ENCODE measurements around the gene ZDHHC18.

ZDHHC18 gene, protein sequence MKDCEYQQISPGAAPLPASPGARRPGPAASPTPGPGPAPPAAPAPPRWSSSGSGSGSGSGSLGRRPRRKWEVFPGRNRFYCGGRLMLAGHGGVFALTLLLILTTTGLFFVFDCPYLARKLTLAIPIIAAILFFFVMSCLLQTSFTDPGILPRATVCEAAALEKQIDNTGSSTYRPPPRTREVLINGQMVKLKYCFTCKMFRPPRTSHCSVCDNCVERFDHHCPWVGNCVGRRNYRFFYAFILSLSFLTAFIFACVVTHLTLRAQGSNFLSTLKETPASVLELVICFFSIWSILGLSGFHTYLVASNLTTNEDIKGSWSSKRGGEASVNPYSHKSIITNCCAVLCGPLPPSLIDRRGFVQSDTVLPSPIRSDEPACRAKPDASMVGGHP

DNA sequence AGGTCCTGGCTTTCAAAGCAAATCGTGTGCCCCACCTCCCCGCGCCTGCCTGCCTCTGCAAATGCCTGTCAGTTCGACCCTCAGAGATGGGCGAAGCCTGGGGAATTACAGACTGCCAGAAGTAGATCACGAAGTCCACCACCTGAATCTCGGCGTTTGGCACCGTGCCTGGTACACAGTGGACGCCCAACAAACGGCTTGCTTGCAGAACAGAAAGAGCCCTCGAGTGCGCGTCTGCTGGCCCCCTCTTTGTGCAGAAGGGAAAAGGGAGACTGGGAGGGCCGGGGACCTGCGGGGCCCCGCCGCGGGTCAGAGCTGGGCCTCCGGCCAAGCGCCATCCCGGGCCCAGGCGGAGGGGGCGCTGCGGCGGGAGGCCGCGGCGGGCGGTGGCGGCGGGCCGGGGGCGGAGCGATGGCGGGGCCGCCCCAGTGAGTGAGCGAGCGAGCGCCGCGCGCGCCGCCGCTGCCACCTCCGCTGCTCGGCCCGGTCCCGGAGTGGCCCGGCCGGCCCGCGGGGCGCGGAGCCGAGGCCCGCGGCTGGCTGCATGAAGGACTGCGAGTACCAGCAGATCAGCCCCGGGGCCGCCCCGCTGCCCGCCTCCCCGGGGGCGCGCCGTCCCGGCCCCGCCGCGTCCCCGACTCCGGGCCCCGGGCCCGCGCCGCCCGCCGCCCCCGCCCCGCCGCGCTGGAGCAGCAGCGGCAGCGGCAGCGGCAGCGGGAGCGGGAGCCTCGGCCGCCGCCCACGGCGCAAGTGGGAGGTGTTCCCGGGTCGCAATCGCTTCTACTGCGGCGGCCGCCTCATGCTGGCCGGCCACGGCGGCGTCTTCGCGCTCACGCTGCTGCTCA, at the start of gene ZDHHC18:
ZDHHC18 (plus strand) TSS at position 428 of the 845 bp plus-strand sequence; CDS start at position 545, 117 bp downstream.
- peak; percentile 34 for DNase-seq

DNA sequence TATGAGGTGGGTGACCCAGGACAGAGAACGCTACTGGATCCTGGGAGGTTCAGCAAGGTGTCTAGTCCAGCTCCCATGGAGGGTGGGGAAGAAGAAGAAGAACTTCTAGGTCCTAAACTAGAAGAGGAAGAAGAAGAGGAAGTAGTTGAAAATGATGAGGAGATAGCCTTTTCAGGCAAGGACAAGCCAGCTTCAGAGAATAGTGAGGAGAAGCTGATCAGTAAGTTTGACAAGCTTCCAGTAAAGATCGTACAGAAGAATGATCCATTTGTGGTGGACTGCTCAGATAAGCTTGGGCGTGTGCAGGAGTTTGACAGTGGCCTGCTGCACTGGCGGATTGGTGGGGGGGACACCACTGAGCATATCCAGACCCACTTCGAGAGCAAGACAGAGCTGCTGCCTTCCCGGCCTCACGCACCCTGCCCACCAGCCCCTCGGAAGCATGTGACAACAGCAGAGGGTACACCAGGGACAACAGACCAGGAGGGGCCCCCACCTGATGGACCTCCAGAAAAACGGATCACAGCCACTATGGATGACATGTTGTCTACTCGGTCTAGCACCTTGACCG, 47.3 kb upstream of the ZDHHC18 start:
- no peak for DNase-seq

DNA sequence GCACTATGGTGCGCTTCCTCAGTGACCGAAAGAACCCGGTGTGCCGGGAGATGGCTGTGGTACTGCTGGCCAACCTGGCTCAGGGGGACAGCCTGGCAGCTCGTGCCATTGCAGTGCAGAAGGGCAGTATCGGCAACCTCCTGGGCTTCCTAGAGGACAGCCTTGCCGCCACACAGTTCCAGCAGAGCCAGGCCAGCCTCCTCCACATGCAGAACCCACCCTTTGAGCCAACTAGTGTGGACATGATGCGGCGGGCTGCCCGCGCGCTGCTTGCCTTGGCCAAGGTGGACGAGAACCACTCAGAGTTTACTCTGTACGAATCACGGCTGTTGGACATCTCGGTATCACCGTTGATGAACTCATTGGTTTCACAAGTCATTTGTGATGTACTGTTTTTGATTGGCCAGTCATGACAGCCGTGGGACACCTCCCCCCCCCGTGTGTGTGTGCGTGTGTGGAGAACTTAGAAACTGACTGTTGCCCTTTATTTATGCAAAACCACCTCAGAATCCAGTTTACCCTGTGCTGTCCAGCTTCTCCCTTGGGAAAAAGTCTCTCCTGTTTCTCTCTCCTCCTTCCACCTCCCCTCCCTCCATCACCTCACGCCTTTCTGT, 46.0 kb upstream of the ZDHHC18 start:
- DNase-seq, result no peak

DNA sequence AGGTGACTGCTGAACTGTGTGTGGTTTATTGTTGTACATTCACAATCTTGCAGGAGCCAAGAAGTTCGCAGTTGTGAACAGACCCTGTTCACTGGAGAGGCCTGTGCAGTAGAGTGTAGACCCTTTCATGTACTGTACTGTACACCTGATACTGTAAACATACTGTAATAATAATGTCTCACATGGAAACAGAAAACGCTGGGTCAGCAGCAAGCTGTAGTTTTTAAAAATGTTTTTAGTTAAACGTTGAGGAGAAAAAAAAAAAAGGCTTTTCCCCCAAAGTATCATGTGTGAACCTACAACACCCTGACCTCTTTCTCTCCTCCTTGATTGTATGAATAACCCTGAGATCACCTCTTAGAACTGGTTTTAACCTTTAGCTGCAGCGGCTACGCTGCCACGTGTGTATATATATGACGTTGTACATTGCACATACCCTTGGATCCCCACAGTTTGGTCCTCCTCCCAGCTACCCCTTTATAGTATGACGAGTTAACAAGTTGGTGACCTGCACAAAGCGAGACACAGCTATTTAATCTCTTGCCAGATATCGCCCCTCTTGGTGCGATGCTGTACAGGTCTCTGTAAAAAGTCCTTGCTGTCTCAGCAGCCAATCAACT, 45.2 kb upstream of the ZDHHC18 start:
- DNase-seq, result no peak

DNA sequence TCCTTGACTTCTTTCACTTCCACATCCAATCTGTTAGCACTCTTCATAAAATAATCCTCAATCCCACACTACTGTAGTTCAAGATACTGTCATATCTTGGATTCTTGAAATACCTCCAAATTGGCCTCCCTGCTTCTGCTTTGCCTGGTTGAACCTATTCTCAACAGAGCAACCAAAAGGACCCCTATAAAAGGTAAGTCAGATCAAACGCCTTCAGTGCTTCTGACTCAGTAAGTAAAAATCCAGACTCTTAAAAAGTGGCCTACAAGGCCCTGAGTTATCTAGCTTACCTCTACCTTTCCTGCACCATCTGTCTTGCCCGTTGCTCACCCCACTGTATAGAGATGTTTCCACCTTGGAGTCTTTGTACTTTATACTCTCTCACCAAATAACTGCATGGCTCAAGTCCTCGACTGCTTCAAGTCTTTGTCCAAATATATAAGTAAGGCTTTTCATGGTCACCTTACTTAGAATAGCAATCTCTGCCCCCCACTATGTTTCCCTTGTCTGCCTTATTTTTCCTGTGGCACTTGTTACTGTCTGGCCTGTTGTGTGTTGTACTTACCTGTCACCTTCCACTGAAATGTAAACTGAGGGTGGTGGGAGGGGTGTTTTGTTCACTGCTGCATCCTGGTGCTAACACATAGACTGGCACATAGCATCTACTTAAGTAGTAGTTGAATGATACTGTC, 43.8 kb upstream of the ZDHHC18 start:
- DNase-seq, result peak; percentile 22

DNA sequence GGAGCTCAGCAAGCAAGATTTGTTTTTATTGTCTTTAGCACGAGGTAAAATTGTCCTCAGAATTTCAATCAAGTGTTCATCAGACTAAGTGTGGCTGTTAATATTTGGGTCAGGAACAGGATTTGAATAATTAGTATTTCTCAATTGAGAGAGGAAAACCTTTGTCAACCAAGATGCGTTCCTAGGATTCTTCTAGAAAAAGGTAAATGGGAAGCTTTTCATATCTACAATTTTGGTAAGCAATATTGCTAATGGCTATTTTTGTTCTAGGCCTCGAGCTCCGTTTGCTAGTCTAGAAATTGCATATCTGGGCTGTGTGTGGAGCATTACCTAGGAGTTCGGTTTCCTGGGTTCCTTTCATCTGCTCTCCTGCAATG, 42.9 kb upstream of the ZDHHC18 start:
- no peak for DNase-seq

DNA sequence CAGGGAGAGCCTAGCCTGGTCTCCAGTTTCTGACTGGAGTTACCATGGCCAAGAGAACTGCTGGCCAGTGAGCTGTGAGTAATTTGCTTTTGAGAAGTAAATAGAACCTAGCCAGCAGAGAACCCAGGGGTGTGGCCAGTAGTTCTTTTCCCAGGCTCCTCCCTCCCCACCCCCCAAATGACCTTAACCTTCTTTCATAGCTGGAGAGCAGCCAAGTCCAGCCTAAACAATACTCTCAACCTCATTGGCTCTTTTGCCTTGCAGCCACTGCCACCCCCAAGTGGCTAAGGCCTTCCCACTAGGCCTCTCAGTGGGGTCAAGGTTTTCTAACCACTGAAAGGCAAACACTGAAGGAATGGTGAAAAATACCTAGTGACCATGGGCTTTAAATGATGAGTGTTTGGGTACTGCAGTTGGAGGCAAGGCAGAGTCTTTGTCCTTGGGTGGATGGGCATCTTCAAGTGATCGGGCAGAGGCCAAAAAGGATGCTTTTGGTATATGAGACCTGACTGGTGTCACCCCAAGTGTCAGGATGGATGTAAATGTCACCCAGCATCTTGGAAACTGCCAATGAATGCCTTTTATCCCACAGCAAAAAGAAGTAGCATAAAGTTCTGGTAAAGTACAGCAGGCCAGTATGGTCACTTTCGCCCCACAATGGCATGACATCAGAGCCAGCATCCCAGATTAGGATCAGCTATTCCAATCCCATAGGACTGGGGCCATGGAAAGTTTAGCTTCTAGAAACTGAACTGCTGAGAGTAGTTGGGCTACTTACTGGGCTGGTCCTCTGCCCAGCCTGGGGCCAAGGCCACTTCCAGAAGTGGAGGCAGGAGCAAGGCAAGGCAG, 42.2 kb upstream of the ZDHHC18 start:
- DNase-seq, result peak; percentile 33

DNA sequence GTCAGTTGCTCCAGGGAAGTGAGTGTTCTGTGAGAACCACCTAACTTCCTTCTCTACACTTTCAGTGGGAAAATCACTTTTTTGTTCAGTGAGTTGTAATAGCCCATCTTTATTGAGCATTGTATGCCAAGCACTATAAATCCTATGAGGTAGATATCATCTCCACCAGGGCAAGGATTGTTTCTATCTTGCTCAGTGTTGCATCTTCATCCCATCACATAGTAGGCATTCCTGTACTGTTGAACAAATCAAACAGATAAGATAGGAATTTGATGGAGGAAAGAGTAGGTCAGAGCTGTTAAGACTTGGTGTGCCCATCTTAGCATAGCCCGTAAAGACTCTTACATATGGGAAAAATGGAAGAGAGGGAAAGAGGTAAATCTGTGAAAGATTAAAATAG, 41.6 kb upstream of the ZDHHC18 start:
- DNase-seq, result no peak

DNA sequence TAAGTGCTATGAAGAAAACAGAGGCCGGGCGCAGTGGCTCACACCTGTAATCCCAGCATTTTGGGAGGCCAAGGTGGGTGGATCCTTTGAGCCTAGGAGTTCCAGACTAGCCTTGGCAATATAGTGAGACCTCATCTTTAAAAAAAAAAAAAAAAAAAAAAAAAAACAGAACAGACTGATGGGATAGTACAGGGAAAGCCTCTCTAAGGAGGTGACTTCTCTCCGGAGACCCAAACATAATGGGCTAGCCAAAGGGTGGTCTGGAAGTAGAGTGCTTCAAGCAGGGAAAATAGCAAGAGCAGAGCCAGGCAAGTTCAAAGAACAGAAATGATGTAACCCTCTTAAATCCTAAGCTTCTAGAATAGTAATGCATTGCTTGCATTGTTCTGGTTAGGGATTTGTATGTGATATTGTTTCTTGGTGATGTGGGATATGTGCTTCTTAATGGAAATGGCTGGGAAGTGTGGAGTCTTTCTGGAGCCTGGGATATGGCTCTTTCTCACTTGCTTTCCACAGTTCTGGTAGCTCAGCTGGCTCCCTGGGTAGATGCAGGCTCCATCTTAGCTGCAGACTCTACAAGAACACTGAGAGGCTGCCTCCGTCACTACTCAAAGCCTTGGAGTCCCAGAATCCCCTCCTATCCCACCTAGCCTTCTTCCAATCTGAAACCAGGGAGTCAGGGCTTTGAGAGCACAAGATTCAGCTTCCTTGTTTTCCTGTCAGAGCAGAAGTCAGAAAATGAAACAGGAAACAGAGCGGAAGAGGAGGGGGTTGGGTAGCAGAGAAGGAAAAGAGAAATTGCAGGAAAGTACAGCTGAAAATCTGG, 40.7 kb upstream of the ZDHHC18 start:
- DNase-seq, result peak; percentile 11

DNA sequence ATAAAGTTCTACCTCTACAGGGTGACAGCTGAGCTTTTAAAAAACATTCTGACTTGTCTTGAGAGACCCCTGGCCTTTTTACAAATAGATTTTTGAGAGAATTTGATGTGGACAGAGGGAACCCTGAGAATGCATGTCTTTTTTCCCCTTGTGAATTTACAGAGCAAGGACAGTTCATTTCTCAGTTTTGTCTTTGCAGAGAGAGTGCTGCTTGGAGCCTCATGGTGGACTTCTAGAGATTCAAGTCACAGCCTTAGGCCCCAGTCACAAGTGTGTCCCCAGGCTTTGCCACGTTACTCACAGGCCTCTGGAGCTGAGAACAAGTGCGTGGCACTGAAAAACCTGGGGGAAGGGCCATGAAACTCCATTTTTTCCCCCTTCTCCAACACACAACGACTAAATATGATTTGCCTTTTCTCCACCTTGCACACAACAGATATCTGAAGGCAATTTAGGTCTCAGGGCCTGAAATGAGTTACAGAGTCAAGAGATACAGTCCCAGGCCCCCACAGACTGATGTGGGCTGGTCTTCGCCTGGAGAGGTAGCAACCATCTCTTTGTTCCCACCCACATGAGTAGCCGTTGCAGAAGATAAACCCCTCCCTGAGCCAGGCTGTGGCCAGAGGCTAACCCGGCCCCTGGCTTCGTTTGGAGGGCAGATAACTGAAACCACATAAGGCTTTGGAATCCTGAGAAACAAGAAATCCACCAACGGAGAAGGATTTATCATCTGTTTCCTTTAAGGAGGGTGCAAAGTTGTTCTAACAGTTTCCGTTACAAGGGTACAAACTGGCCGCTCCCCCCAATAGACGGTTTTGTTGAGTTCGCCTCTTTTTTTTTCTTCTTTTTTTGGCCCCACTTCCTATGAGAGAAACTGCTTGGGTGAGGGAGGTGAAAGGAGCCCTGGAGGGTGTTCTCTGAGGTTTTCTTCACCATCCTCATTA, 39.8 kb upstream of the ZDHHC18 start:
- peak; percentile 46 for DNase-seq

DNA sequence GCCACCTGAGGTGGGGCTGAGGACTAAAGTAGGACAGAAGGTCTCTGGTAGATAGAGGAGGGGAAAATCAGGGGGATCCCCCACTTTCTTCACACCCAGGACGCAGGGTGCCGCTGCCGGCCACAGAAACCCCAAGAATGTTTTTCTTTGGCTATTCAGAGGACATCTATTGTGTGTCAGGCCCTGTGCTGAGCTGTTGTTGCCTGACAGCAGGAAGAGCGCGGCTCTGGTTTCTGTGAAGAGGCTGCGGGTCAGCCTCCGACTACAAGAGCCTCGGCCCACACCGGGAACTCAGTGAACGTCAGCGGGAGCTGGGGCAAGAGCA, 39.1 kb upstream of the ZDHHC18 start:
- DNase-seq, result peak; percentile 46

DNA sequence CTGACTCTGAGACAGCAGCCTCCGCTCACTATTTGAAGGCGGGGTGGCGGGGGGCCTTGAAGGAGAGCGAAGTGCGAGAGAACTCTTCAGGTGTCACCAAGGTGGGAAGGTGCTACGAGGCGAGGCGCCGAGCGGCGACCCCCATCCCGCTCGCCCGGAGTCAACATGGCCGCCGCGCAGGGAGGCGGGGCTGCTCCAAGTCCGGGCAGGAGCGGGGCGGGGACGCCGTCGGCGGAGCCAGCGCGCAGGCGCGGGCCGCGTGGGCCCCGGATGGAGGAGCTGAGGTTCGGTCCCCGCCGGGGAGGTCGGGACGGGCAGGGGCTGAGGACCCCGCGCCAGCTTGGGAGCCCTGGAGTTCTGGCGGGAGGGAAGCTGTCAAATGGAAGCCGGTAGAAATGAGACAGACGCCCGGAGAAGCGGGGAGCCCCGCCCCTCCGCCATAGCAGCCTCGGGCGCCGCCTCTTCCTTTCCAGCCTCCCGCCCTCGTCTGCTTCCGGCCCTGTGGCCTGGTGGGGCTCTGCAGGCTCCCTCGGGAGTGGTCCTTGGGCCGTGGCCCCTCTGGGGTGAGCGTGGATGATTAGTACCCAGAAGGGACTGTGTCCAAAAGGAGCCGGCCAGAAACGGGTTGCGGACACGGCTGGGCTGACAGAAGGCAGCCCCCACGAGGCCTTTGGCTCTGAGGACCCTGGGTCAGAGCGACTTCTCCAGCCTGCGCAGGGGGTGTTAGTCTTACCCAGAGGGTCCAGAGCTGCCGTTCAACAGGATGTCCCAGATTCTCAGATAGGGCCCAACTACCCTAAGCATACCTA, 38.6 kb upstream of the ZDHHC18 start, which contains the start of gene PIGV:
PIGV (plus strand) TSS at position 245 of the 809 bp plus-strand sequence. CDS start 2,866 bp downstream, outside the sequence.
- peak; percentile 52 for DNase-seq

DNA sequence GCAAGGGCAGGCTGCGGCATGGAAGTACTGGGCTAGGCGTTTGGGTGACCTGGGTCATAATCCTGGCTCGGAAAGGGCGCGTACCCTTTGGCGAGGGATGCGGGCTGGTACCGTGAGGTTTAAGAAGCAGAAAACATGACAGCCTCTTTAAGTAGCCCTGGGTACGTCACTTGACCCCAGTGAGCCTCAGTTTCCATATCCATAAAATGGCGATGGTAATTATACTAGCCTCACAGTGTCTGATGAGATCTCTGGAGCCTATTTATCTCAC, 38.0 kb upstream of the ZDHHC18 start:
- no peak for DNase-seq

DNA sequence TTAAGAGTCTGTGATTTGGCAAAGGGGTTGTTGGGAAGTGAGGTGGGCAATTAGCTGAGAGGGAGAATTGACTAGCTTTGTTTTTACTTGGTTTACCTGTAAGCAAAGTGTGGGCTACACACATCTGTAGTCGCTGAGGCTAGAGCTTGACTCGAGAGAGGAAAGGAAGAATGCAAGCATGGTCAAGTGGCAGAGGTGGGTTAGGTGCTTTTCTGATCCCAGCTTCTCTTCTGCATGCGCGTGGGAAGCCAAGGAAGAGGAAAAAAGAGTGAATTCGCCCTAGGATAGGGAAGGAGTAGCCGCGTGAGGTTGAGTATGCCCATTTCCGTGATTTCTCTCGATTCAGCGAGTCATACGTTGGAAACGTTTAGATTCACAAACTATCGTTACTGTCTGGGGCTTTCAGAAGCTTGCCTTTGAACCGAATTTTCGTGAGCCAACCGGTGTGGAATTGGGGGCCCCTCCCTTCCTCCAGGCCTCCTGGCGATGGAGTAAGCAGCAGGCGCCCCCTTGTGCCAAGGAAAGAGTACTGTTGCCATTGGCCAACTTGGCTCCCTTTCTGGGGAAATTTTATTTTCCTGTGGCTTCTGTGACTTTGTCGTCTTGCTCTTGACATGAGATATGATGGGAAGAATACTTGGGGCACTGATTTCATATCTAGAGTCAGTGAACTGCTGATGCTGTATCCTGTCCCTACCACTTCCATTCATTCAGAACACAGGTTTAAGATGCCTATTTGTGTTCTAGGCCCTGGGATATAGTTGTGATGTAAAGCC, 37.5 kb upstream of the ZDHHC18 start:
- DNase-seq, result peak; percentile 81

DNA sequence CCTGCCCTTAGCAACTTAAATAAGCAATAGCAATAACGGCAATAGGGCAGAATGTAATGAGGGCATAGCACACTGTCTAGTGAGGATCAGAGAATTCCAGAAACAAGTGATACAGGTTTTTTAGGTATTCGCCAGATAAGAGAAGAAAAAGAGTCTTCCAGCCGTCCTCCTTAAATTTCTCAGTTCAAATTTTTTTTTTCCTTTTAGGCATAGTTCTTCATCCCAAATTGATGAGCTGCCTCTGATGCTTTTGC, 36.9 kb upstream of the ZDHHC18 start:
- DNase-seq, result no peak

DNA sequence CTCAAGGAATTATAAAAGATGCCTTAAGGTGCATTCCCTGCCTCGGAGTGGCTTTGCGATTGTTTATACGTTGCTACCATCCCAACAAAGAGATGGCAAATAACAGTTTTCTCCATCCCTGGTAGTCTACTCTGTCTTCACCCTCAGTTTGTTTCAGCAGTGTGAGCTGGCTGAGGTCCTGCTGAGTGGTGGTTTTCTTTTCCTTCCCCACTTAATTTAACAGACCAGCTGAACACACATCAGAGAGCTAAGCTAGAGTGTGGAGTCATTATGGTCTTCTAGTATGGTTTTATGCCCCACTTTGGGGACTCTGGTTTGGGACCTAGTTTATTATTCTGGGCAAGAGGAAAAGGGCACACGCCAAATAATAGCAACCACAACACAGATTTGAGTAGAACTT, 36.6 kb upstream of the ZDHHC18 start:
- no peak for DNase-seq

DNA sequence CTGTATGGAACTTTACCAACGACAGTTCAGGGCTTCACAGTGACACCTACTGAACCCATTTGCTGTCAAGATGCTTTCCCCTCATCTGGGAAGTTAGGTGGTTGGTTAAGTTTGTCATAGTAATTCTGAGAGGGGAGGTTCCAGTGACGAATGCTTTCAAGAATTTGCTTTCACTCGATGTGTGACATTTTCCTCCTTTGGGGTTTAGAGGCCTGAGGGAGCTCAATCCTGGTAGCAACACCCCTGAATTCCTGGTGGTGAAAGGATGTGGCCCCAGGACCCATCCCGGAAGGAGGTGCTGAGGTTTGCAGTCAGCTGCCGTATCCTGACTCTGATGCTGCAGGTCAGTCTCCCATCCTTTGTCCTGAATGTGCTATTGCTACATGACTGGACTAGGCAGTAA, 35.9 kb upstream of the ZDHHC18 start:
- no peak for DNase-seq

DNA sequence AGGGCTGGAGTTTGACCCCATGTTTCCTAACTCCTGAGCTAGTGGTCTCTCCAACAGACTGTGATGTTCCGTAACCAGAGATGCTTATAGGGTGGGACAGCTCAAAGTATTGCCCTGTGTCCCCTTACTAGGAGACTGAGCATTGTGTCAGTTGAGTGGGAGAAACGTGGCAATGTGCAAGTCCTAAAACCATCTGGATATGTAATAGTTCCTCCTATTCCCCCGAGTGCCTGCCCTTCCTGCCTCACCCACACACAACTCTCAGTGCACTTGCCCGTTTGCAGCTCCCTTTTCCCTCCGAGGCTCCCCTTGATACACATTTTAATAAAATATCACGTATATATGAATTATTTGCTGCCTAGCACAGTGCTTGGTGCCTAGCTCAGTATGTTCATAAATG, 35.3 kb upstream of the ZDHHC18 start:
- no peak for DNase-seq
